Measurements from ENCODE around the gene CDH3. TPM values are rescaled to one million over a fixed set of nuclear protein-coding genes. Genes with fewer than 3 reads are reported as not detected.

The CDH3 gene
- total and polyA plus RNA-seq, 3 donors from 2014 or later = 3.0 to 8.2 (median 5.4) TPM

DNA sequence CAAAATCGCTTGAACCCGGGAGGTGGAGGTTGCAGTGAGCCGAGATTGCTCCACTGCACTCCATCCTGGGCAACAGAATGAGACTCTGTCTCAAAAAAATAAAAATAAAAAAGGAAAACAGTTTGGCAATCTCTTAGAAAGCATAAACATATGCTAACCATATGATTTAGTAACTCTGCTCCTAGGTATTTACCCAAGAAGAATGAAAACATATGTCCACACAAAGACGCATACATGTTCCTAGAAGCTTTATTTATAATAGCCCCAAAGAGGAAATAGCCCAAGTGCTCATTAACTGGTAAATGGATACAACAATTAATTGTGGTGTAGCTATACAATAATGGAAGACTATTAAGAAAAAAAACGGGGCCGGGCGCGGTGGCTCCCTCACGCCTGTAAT lies 73.5 kb downstream of the CDH3 start:
- Histone ChIP-seq H3K27me3 (no peaks in the 10 kb centered on the region), H3K4me3 (no peak overlapping the region), H3K4me1 (no peaks in the 10 kb centered on the region), H3K9me3 (no peaks in the 10 kb centered on the region), H3K36me3 (ENCODE audit: low read depth, missing control alignments) (no peaks in the 10 kb centered on the region), H3K27ac (no peak overlapping the region)
- no peak for DNase-seq
- TF ChIP-seq, protein P1, sequence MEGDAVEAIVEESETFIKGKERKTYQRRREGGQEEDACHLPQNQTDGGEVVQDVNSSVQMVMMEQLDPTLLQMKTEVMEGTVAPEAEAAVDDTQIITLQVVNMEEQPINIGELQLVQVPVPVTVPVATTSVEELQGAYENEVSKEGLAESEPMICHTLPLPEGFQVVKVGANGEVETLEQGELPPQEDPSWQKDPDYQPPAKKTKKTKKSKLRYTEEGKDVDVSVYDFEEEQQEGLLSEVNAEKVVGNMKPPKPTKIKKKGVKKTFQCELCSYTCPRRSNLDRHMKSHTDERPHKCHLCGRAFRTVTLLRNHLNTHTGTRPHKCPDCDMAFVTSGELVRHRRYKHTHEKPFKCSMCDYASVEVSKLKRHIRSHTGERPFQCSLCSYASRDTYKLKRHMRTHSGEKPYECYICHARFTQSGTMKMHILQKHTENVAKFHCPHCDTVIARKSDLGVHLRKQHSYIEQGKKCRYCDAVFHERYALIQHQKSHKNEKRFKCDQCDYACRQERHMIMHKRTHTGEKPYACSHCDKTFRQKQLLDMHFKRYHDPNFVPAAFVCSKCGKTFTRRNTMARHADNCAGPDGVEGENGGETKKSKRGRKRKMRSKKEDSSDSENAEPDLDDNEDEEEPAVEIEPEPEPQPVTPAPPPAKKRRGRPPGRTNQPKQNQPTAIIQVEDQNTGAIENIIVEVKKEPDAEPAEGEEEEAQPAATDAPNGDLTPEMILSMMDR (IDR thresholded peaks at IDR 0.05) = no peak
- TF ChIP-seq POLR2A (IDR thresholded peaks at IDR 0.05) = no peak
- intact Hi-C loops (cut with DNase I; ENCODE audit: low total_unique reads) = no loop called here
- 88 to 94% methylated on average over 9 of the region's 9 CpGs for WGBS, 2 donors

DNA sequence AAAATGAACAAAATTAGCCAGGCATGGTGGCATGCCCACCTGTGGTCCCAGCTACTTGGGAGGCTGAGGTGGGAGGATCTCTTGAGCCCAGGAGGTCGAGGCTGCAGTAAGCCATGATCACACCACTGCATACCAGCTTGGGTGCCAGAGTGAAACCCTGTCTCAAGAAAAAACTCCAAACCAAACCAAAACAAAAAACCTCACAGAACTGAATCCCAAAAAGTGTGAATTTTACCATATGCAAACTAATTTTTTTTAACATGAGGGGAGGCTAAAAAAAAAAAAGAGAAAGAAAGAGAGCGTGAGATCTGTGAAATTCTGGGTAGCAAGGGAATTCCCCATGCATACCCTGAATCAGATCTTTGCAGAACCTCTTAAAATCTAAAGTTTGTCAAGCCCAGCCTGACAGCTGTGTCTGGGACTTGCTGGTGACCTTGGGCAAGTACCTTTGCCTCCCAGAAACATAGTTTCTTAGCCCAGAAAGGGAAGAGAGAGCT lies 74.9 kb downstream of the CDH3 start:
- H3K27me3 ChIP-seq = no peaks in the 10 kb centered on the region
- intact Hi-C loops (cut with DNase I; ENCODE audit: low total_unique reads) = no loop called here
- no peak overlapping the region for H3K27ac ChIP-seq
- 89 to 91% methylated on average over 2 of the region's 2 CpGs for WGBS, 2 donors
- no peaks in the 10 kb centered on the region for H3K36me3 ChIP-seq (ENCODE audit: low read depth, missing control alignments)
- H3K4me1 ChIP-seq = no peaks in the 10 kb centered on the region
- no peak overlapping the region for H3K4me3 ChIP-seq
- no peaks in the 10 kb centered on the region for H3K9me3 ChIP-seq
- TF ChIP-seq POLR2A (IDR thresholded peaks at IDR 0.05) = no peak
- TF ChIP-seq, protein P1 (IDR thresholded peaks at IDR 0.05) = no peak
- DNase-seq = no peak

DNA sequence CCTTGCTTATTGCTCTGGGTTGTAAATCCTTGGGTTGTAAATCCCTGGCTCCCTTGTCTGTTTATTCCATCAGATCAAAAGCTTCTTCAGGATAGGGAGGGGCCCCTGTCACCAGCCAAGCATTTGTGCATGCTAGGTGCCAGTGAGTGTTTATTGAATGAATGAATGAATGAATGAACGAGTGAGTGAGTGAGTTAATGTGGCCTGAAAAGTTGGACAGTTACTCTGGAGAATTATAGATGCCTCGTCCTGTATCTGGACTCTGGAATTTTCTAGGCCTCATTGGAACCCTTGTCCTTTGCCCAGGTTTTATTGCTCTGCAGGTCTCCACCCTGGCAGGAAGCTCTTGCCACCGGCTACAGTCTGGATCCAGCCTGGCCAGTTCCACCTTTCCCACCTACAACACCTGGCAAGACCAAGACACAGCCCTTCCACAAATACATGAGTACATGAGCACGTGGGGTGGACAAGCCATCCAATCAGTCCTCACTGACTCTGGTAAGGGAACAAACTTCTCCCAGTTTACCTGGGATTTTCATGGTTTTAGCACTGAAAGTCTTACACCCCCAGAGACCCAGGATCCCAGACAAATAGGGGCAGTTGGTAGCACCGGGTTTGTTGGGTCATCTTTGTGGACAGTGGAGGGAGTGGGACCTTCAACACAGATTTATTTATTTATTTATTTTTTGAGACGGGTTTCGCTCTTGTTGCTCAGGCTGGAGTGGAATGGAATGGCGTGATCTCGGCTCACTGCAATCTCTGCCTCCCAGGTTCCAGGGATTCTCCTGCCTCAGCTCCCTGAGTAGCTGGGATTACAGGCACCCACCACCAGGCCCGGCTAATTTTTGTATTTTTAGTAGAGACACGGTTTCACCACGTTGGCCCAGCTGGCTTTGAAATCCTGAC lies 77.3 kb downstream of the CDH3 start:
- Histone ChIP-seq H3K4me3 (no peak overlapping the region), H3K27ac (no peak overlapping the region), H3K4me1 (no peaks in the 10 kb centered on the region), H3K36me3 (ENCODE audit: low read depth, missing control alignments) (no peaks in the 10 kb centered on the region), H3K9me3 (no peaks in the 10 kb centered on the region), H3K27me3 (no peaks in the 10 kb centered on the region)
- TF ChIP-seq, protein P1 (IDR thresholded peaks at IDR 0.05) = no peak
- TF ChIP-seq POLR2A (IDR thresholded peaks at IDR 0.05) = no peak
- no peak for DNase-seq
- intact Hi-C loops (cut with DNase I; ENCODE audit: low total_unique reads) = no loop called here
- WGBS, 2 donors = 79 to 81% methylated on average over 12 of the region's 12 CpGs

DNA sequence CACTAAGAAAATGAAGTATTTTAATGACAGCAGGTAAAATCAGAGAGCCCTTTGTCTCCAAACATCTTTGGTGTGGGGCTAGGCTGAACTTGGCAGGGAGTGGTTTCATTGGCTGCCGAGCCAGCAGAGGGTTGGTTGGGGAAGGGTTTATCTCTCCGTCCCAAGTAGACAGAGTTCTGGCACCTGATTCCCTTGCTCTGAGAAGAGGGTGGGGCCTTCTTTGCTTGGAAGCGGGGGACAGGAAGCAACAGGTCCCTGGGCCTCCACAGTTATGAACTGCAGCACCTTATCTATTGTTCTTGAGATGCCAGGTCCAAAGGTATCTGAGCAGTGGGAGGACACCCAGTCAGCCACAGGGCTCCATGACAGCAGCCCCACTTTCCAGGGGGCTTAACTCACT lies 79.7 kb downstream of the CDH3 start:
- H3K4me1 ChIP-seq = no peaks in the 10 kb centered on the region
- H3K36me3 ChIP-seq (ENCODE audit: low read depth, missing control alignments) = no peaks in the 10 kb centered on the region
- TF ChIP-seq, protein P1 (IDR thresholded peaks at IDR 0.05) = no peak
- TF ChIP-seq POLR2A (IDR thresholded peaks at IDR 0.05) = no peak
- WGBS, 2 donors = 61 to 76% methylated on average over 3 of the region's 3 CpGs
- H3K27me3 ChIP-seq = no peaks in the 10 kb centered on the region
- no peak overlapping the region for H3K4me3 ChIP-seq
- no peak for DNase-seq
- no peak overlapping the region for H3K27ac ChIP-seq
- no peaks in the 10 kb centered on the region for H3K9me3 ChIP-seq
- intact Hi-C loops (cut with DNase I; ENCODE audit: low total_unique reads) = no loop called here
